ENCODE results near the gene IGLL1.

Gene IGLL1

DNA sequence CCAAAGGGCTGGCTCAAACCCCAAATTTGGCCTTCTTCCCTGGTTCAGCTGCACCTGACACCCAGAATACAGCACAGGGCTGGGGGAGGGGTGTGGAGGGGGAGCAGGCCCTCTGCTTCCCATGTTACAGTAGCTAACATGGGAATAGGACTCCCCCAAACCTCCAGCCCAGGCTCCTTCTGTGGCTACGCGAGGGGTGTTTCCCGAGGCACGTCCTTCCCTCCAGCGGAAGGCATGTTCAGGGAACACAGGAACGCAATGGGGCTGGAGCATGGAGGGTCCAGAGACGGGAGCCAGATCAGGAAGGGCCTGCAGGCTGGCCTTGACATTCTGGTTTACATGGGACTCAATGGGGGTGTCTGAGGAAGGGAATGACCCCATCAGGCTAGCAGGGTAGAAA is 11.8 kb upstream of the IGLL1 start:
- Histone ChIP-seq H3K36me3 (replicated peaks) (no peaks in the 10 kb centered on the region), H3K4me3 (ENCODE audit: low read depth, low read length) (no peak overlapping the region), H3K27me3 (replicated peaks) (no peaks in the 10 kb centered on the region), H3K27ac (no peak overlapping the region)
- DNase-seq: no peak
- TF ChIP-seq, protein P1, sequence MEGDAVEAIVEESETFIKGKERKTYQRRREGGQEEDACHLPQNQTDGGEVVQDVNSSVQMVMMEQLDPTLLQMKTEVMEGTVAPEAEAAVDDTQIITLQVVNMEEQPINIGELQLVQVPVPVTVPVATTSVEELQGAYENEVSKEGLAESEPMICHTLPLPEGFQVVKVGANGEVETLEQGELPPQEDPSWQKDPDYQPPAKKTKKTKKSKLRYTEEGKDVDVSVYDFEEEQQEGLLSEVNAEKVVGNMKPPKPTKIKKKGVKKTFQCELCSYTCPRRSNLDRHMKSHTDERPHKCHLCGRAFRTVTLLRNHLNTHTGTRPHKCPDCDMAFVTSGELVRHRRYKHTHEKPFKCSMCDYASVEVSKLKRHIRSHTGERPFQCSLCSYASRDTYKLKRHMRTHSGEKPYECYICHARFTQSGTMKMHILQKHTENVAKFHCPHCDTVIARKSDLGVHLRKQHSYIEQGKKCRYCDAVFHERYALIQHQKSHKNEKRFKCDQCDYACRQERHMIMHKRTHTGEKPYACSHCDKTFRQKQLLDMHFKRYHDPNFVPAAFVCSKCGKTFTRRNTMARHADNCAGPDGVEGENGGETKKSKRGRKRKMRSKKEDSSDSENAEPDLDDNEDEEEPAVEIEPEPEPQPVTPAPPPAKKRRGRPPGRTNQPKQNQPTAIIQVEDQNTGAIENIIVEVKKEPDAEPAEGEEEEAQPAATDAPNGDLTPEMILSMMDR (IDR thresholded peaks at IDR 0.05; ENCODE audit: low read depth, low read length, missing control alignments): no peak
- in situ Hi-C loops (cut with HindIII; ENCODE audit: low pct_ligation_motif_present, low sequenced_read_pairs): no loop called here

DNA sequence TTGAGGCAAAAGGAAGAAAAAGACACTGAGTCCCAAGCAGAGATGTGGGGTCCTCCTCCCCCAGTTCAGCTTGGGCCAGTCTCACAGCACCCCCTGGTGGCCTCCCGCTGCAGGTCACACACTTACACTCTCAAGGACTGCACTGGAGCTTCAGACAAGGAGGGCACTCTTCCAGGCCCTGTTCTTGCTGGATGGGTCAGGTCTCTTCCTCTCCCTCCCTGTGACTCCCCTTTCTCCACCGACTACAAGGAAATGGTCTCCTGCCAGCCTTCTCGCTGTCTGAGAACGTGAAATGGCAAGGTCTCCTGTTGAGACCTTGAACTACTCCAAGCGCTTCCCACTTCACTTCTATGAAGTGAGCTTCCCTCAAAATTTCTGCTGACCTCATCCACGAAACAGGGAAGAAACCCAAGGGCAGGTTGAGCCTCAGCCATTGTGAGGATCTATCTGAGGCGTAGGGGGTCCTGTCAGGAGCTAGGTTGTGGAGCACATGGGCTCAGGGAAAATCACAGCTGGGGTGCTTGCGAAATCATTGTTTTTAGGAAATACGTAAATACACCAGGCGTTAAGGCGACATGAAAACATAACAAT is 11.2 kb upstream of the IGLL1 start:
- Histone ChIP-seq H3K36me3 (replicated peaks) (no peaks in the 10 kb centered on the region), H3K4me3 (ENCODE audit: low read depth, low read length) (no peak overlapping the region), H3K27ac (no peak overlapping the region), H3K27me3 (replicated peaks) (no peaks in the 10 kb centered on the region)
- peak; percentile 53 for DNase-seq
- in situ Hi-C loops (cut with HindIII; ENCODE audit: low pct_ligation_motif_present, low sequenced_read_pairs): no loop called here
- TF ChIP-seq, protein P1 (IDR thresholded peaks at IDR 0.05; ENCODE audit: low read depth, low read length, missing control alignments): peak; percentile 98

DNA sequence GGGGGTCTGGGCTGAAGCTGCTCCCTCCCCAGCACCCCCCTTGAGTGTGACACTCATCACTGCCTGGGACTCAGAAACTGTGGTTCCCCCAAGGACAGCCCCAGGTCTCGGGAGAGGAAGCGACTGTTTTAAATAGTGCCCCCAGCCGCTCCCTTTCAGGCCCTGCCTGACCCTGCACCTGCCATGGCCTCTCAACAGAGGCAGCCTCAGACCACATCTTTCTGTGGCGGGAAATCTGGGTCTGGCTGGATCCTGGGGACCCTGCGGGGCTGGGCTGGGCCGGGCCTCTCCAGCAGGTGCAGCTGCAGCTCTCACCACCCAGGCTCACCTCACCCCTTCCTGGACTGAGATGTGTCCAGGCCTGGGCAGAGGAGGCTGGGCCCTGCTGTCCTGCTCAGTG is 3.7 kb upstream of the IGLL1 start:
- DNase-seq: no peak
- TF ChIP-seq, protein P1 (IDR thresholded peaks at IDR 0.05; ENCODE audit: low read depth, low read length, missing control alignments): no peak
- Histone ChIP-seq H3K4me3 (ENCODE audit: low read depth, low read length) (no peak overlapping the region), H3K27me3 (replicated peaks) (peaks cover 2% of the 10 kb centered on the region), H3K36me3 (replicated peaks) (no peaks in the 10 kb centered on the region), H3K27ac (no peak overlapping the region)
- in situ Hi-C loops (cut with HindIII; ENCODE audit: low pct_ligation_motif_present, low sequenced_read_pairs): no loop called here

DNA sequence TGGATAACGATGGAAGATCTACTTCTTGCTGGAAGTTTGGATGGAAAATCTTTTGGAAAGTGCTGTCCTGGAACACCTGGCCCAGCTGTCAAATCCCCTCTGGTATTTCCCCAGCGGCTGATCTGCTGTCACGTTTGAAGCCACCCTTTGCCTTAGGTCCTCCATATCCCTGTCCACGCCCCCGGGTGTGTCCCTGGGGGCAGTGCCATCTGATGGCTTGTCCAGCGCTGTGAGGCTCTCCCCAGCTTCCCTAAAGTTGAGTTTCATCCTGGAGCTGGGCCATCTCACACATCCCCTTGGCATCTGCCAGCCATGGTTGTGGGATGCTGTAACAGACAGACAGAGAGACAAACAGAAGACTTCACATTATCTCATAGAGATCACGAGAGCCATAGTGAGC is 3.1 kb upstream of the IGLL1 start:
- DNase-seq: no peak
- in situ Hi-C loops (cut with HindIII; ENCODE audit: low pct_ligation_motif_present, low sequenced_read_pairs): no loop called here
- H3K27ac ChIP-seq: no peak overlapping the region
- no peak overlapping the region for H3K4me3 ChIP-seq (ENCODE audit: low read depth, low read length)
- H3K36me3 ChIP-seq (replicated peaks): no peaks in the 10 kb centered on the region
- H3K27me3 ChIP-seq (replicated peaks): peaks cover 2% of the 10 kb centered on the region
- TF ChIP-seq, protein P1 (IDR thresholded peaks at IDR 0.05; ENCODE audit: low read depth, low read length, missing control alignments): no peak

DNA sequence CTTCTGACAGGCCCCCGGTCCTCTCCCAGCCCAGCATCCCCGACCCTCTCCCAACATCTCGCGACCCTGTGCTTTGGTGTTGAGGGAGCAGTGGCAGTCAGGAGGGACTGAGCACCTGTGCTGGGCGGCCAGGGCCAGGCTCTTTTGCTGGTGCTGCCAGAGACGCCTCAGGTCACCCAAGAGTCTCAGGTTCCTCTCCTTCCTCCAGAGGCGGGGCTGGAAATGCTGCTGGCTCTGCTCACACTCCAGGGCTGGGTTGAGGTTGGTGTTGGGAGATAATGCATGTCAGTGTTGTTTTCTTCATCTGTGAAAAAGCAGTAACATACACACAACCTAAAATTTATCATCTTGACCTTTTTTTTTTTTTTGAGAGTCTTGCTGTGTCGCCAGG is 1.2 kb upstream of the IGLL1 start:
- Histone ChIP-seq H3K4me3 (ENCODE audit: low read depth, low read length) (no peak overlapping the region), H3K27ac (no peak overlapping the region), H3K27me3 (replicated peaks) (peaks cover 2% of the 10 kb centered on the region), H3K36me3 (replicated peaks) (no peaks in the 10 kb centered on the region)
- TF ChIP-seq, protein P1 (IDR thresholded peaks at IDR 0.05; ENCODE audit: low read depth, low read length, missing control alignments): no peak
- in situ Hi-C loops (cut with HindIII; ENCODE audit: low pct_ligation_motif_present, low sequenced_read_pairs): no loop called here
- DNase-seq: no peak

Measured in brain microvascular endothelial cell (primary cell).